ENCODE measurements around the gene AMBRA1.

Gene AMBRA1

GRCh38 chr11:46599340-46600193 lies 5.7 kb upstream of the AMBRA1 start:
- TF ChIP-seq CTCF (IDR thresholded peaks at IDR 0.05; ENCODE audit: low read depth, low read length), result no peak
- DNase-seq (ENCODE audit: extremely low read depth, low read depth), result no peak

- TF ChIP-seq CTCF (IDR thresholded peaks at IDR 0.05; ENCODE audit: low read depth, low read length), result no peak
- no peak for DNase-seq (ENCODE audit: extremely low read depth, low read depth)
Observed at GRCh38 chr11:46597609-46598219, 3.9 kb upstream of the AMBRA1 start.

GRCh38 chr11:46597155-46597554 lies 3.3 kb upstream of the AMBRA1 start:
- no peak for TF ChIP-seq CTCF (IDR thresholded peaks at IDR 0.05; ENCODE audit: low read depth, low read length)
- no peak for DNase-seq (ENCODE audit: extremely low read depth, low read depth)

- DNase-seq (ENCODE audit: extremely low read depth, low read depth), result no peak
- TF ChIP-seq CTCF (IDR thresholded peaks at IDR 0.05; ENCODE audit: low read depth, low read length), result no peak
Observed at GRCh38 chr11:46594785-46595184, 962 bp upstream of the AMBRA1 start.

- DNase-seq (ENCODE audit: extremely low read depth, low read depth), result no peak
- no peak for TF ChIP-seq CTCF (IDR thresholded peaks at IDR 0.05; ENCODE audit: low read depth, low read length)
Observed at GRCh38 chr11:46594374-46594700, 514 bp upstream of the AMBRA1 start.

- no peak for DNase-seq (ENCODE audit: extremely low read depth, low read depth)
- TF ChIP-seq CTCF (IDR thresholded peaks at IDR 0.05; ENCODE audit: low read depth, low read length), result no peak
Observed at GRCh38 chr11:46590740-46591605, 2.9 kb downstream of the AMBRA1 start.

GRCh38 chr11:46588915-46589314 lies 4.9 kb downstream of the AMBRA1 start:
- TF ChIP-seq CTCF (IDR thresholded peaks at IDR 0.05; ENCODE audit: low read depth, low read length), result no peak
- no peak for DNase-seq (ENCODE audit: extremely low read depth, low read depth)

Data from AG09319 (cell line).